Measurements from ENCODE around the gene NELFA.
A peak's percentile ranks its signal among the peaks of the same experiment; 100 is the strongest.

NELFA gene

DNA sequence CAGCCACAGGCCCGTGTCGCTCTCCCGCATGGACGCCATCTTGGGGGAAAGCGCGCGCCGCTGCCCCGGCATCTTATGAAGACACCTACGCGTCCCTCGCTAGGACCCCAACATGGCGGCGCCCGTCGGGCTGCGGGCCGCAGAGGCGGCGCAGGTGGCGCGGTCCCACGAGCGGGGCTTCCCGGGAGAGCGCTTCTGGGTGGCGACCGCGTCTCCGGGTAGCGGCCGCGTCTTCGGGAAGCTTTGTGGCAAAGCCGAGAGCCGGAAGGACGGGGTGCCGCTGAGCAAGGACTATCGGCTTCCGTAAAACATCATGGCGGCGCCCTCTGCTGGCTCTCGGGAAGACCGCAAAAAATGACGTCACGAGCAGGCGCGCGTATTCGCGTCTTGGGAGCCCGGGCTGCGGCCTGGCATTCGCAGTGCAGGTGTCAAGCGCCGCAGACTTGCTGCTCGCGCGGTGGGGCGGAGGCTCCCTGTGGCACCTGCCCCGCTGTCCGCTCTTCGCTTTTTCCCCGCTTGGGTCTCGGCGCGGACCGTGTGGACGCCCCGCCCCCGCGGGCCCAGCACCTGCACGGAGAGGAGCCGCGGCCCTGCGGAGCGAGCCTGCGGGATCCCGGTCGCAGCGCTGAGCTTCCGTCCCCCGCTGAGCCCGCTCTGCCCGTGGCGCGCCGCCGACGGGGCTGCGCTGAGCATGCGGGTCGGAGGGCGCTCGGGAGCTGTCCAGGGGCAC lies at the start of gene NELFA:
Gene NELFA, minus strand, starts transcription at position 54 of the 730 bp plus-strand sequence. Its CDS starts 15 bp downstream, at position 39.
- DNase-seq (ENCODE audit: low read depth) = peak; percentile 84

GRCh38 chr4:2057382-2058065 lies 48.8 kb upstream of the NELFA start:
- DNase-seq (ENCODE audit: low read depth) = no peak

DNA sequence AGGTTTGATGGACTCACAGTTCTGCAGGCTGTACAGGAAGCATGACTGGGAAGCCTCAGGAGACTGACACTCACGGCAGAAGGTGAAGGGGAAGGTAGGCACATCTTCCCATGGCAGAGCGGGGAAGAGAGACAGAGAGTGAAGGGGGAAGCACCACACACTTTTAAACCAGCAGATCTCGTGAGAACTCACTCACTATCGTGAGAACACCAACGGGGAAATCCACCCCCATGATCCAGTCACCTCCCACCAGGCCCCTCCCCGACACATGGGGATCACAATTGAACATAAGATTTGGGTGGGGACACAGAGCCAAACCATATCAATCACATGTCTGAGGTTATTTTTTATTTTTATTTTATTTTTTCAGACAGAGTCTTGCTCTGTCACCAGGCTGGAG lies 45.4 kb upstream of the NELFA start:
- no peak for DNase-seq (ENCODE audit: low read depth)

- DNase-seq (ENCODE audit: low read depth) = no peak
Measured at GRCh38 chr4:2051086-2051485, 42.3 kb upstream of the NELFA start.

DNA sequence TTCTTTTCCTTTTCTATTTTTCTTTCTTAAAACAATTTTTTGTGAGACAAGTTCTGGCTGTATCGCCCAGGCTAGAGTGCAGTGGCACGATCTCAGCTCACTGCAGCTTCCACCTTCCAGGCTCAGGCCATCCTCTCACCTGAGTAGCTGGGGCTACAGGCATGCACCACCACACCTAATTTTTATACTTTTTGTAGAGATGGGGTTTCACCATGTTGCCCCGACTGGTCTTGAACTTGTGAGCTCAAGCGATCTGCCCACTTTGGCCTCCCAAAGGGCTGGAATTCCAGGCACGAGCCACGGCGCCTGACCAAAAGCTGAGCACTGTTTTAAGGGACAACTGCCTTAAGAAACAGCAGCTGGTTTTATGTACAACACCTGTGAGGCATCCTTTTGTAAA lies 41.0 kb upstream of the NELFA start:
- no peak for DNase-seq (ENCODE audit: low read depth)

DNA sequence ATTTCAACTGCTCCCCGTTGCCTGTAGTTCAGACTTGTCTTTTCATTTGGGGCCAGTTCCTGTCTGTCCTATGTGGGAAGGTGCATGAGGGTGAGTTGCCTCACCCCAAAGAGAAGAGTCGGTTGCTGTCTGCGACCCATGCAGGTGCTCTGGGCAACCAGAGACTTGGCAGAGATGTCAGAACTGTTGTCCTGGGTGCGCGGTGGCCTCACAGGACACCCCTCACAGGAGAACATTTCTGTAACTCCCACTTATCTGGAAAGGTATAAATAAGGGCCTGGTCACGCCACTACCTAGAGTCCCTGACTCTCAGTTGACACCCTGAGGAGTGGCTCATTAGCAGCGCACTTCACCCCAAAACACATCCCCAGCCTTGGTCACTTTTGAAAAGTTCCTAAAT lies 40.6 kb upstream of the NELFA start:
- DNase-seq (ENCODE audit: low read depth) = no peak

DNA sequence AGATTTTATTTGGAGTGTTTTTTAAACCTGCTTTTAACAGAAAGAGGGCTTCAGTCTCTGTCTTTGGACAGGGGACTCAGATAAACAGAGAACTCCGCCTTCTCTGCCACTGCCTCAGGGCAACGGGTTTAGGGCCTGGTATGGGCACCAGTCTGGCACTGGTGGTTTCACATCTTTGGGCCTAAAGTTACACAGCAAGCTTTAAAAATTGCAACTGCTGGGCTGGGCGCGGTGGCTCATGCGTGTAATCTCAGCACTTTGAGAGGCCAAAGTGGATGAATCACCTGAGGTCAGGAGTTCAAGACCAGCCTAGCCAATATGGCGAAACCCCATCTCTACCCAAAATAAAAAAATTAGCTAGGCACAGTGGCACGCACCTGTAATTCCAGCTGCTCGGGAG lies 40.1 kb upstream of the NELFA start:
- DNase-seq (ENCODE audit: low read depth) = no peak

DNA sequence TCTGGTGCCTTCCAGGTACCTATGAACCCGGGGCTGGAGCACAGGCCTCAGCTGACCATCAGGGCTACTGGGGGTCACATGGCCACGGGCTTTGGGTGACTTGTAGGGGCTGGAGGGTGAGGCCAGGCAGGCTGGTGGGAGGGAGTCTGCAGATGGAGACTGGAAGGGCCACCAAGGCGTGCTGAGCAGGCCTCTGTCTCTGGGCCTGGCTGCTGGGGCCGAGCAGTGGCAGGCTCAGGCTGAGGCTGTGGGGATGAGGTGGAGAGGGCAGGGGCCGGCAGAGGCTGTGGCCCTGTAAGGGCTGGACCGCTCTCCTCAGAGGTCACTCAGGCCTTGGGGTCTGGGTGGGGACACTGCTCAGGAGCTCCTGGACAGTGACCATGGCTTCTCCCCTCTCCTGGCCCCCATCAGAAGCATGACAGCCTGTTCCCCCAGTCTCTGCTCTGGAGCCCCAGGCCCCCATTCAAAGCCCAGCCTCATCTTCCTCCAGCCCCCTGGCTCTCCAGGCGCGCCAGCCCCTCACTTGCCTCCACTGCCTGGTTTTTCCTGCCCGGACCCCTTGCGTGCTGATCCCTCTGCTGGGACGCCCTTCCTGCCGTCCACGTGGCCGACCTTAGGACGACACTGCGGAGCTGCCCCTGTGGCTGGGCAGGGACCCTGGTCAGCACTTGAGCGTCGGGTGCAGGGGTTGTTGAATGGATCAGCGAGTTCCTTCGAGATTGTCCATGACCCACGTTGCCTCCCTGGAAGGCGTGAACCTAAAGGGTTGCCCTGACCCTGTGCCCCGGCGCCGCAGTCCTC lies 39.2 kb upstream of the NELFA start:
- DNase-seq (ENCODE audit: low read depth) = no peak

GRCh38 chr4:2047031-2047660 lies 38.4 kb upstream of the NELFA start:
- no peak for DNase-seq (ENCODE audit: low read depth)

DNA sequence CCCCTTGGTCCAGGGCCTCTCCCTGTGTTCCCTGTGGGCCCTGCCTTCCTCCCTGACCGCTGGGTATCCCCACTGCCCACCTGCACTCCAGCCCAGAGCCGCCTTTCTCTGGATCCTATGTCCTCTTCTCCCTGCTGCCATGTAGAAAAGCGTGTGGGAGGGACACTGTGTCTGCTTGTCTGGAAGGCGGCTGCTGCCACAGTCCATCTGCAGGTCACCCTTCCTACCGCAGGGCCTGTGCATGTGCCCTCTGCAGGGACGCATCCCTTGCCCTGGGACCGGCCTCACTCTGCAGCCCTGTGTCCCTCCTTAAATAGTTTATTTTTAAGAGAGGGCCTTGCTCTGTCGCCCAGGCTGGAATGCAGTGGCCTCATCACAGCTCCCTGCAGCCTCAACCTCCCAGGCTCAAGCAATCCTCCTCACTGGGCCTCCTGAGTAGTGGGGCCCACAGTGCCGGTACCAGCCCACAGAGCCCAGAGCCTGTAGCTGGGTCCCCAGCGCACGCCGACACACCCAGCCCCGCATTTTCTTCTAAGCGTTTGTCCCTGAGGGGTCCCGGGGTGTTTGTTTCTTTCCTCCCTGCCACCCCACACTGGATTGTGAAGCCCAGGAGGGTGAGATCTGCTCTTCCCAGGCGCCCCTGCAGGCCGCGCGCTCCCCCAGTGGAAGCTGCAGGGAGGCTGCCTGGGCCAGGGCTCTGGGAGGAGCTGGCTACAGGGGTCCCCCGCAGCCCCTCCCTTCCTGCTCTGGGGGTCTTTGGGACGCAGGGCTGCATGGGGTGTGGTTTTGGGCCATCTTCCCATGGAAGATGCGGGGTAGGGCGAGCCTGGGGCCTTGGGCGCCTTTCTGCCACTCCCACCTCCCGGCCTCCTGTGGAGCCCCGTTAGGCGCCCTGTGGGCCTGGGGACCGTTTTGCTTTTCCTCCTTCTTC lies 37.5 kb upstream of the NELFA start:
- no peak for DNase-seq (ENCODE audit: low read depth)

GRCh38 chr4:2045518-2045951 lies 36.8 kb upstream of the NELFA start:
- DNase-seq (ENCODE audit: low read depth) = no peak

DNA sequence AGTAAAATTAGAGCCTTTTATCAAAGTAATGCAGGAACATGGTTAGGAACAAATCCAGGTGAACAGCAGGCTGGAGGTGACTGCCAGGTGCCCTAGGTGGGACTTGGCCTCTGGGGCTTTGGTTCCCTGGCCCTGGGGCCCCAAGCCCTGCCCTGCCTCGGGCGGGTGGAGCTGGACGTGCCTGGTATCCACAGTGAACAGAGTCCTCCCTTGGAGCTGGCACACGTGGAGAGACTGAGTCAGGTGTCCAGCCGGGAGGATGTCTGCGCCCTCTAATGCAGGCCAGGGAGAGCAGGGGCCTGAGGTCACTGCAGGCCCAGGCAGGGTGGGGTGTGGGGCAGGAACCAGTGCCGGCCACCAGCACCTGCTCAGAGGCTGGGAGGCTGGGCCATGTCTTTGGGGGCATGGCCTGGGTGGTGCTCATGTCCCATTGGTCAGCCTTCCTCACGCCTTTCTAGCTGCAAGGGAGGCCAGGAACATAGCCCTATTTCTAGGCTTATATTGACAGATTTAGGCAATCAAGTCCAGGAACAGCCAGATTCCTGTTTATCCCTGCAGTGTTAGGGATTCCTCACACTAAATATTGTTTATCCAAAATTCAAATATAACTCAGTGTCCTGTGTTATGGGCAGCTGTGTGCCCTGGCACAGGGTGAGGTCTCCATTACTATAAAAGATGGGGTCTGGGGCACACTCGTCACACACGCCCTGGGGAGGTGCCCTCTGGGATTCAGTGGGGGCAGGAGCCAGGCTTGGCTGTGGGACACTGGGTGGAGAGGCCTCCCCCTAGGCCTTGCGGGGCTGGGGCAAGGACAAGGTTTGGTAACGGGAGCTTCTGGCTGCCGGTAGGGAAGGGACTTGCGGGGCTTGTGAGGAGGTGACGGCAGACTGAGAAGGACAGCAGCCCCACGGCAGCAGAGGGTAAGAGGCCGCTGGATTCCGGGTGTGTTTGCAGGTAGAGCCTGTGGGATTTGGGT lies 36.1 kb upstream of the NELFA start:
- DNase-seq (ENCODE audit: low read depth) = no peak

- DNase-seq (ENCODE audit: low read depth) = no peak
Measured at GRCh38 chr4:2044119-2044485, 35.3 kb upstream of the NELFA start.

- DNase-seq (ENCODE audit: low read depth) = no peak
Measured at GRCh38 chr4:2043396-2044118, 34.8 kb upstream of the NELFA start.

- DNase-seq (ENCODE audit: low read depth) = no peak
Measured at GRCh38 chr4:2042947-2043395, 34.2 kb upstream of the NELFA start.

DNA sequence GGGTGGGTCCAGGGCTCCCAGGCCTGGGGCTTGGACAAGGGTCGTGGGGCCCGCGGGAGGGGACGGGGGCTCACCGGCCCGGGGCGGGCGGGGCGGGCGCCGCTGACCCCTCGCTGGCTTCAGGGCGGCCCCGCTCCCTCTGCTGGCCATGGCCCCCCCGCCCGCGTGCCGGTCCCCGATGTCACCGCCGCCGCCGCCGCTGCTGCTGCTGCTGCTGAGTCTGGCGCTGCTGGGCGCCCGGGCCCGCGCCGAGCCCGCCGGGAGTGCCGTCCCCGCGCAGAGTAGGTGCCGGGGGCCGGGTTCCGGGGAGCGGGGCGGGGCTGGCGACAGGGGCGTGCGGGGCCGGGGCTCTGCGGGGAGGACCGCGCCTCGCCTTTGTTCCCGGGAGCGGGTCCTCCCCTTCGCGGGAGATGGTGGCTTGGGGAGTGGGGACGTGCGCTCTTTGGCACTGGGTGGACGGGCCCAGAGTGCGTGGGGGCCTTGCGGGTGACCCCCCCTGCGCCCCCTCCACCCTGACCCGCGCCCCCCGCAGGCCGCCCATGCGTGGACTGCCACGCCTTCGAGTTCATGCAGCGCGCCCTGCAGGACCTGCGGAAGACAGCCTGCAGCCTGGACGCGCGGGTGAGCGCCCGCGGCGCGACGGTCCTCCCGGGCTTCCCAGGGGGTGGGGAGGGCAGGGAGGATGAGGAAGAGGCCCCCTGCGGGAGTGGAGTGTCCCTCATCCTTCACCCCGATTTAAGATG lies 33.6 kb upstream of the NELFA start:
- DNase-seq (ENCODE audit: low read depth) = no peak

GRCh38 chr4:2041239-2042130 lies 32.7 kb upstream of the NELFA start:
- DNase-seq (ENCODE audit: low read depth) = peak; percentile 49

Measured in HS-5 (cell line).